ENCODE data around the gene C2orf42.
"Not testable (repeated sequence)": the region's sequence is repeated elsewhere in the genome, so short reads cannot be mapped to it uniquely, and the experiment has no call there.

C2orf42 gene

GRCh38 chr2:70102323-70102905 is 88.4 kb downstream of the C2orf42 start:
- not testable (repeated sequence) for DNase-seq (ENCODE audit: low read depth)

DNA sequence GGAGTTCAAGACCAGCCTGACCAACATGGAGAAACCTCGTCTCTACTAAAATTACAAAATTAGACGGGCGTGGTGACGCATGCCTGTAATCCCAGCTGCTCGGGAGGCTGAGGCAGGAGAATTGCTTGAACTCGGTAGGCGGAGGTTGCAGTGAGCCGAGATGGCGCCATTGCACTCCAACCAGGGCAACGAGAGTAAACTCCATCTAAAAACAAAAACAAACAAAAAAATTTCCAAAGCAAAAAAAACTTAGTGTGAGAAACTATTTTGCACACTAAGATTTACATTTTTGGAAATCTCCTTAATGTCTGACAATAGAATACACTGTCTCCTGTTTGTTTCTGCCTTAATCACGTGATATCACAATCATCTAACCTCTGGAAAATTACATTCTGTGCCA is 89.1 kb downstream of the C2orf42 start:
- not testable (repeated sequence) for DNase-seq (ENCODE audit: low read depth)

DNA sequence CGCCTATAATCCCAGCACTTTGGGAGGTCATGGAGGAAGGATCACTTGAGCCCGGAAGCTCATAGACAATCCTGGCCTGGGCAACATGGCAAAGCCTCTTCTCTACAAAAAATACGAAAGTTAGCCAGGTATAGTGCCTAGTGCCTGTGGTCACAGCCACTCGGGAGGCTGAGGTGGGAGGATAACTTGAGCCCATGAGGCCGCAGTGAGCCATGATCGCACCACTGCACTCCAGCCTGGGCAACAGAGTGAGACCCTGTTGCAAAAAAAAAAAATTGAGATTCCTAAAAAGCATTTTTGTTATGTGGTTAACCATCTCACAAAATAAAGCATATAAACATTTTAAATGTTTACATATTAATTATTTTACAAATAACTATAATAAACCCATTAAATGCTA is 89.6 kb downstream of the C2orf42 start:
- DNase-seq (ENCODE audit: low read depth) = no peak
